H9 (cell line): Measurements from ENCODE around the gene PF4V1. TPM values are rescaled to one million over a fixed set of nuclear protein-coding genes. Genes with fewer than 3 reads are reported as not detected.

ENCODE experiments used
- DNase-seq: peaks from one replicate; pipeline ENCODE4 v3.0.0-alpha.2; 2017
- H2AFZ ChIP-seq: one replicate; pipeline ENCODE4 v1.6.1; 2013; ENCODE audit warnings: mild to moderate bottlenecking, low read length, control low read depth, moderate library complexity
- H2AK5ac ChIP-seq: 2 replicates; pipeline ENCODE4 v1.6.1; 2013; ENCODE audit warnings: low read length, control low read depth, mixed read lengths; ENCODE audit not compliant: insufficient read length
- H2BK120ac ChIP-seq: one replicate; pipeline ENCODE4 v1.6.1; 2013; ENCODE audit warnings: low read depth, mild to moderate bottlenecking, low read length, control low read depth, inconsistent platforms; ENCODE audit not compliant: poor library complexity, severe bottlenecking
- H2BK12ac ChIP-seq: 2 replicates; pipeline ENCODE4 v1.6.1; 2013; ENCODE audit warnings: low read length, control low read depth, mixed read lengths, low read depth; ENCODE audit not compliant: insufficient read length
- H2BK15ac ChIP-seq: 2 replicates; pipeline ENCODE4 v1.6.1; 2013; ENCODE audit warnings: low read depth, low read length, control low read depth
- H2BK20ac ChIP-seq: one replicate; pipeline ENCODE4 v1.6.1; 2013; ENCODE audit warnings: low read depth, mild to moderate bottlenecking, low read length, control low read depth, inconsistent platforms; ENCODE audit not compliant: poor library complexity, severe bottlenecking
- H2BK5ac ChIP-seq: 2 replicates; pipeline ENCODE4 v1.6.1; 2013; ENCODE audit warnings: low read length, control low read depth, mixed read lengths; ENCODE audit not compliant: insufficient read length
- H3K14ac ChIP-seq: 2 replicates; pipeline ENCODE4 v1.6.1; 2013; ENCODE audit warnings: low read length, control low read depth; ENCODE audit not compliant: insufficient read depth
- H3K18ac ChIP-seq: 2 replicates; pipeline ENCODE4 v1.6.1; 2013; ENCODE audit warnings: low read depth, mild to moderate bottlenecking, mixed read lengths, low read length, control low read depth; ENCODE audit not compliant: insufficient read length
- H3K23ac ChIP-seq: 2 replicates; pipeline ENCODE4 v1.6.1; 2013; ENCODE audit warnings: low read length, control low read depth, mixed read lengths, low read depth; ENCODE audit not compliant: insufficient read length
- H3K23me2 ChIP-seq: 2 replicates; pipeline ENCODE4 v1.6.1; 2013; ENCODE audit warnings: low read depth, mild to moderate bottlenecking, mixed read lengths, low read length, control low read depth; ENCODE audit not compliant: insufficient read length, poor library complexity, severe bottlenecking
- H3K27ac ChIP-seq: 2 replicates; pipeline ENCODE4 v1.5.1; 2013; ENCODE audit warnings: low read length, control low read depth, mixed read lengths, low read depth; ENCODE audit not compliant: insufficient read length
- H3K27me3 ChIP-seq: 2 replicates; pipeline ENCODE4 v1.6.1; 2013; ENCODE audit warnings: low read length, control low read depth, inconsistent platforms; ENCODE audit not compliant: insufficient read depth
- H3K4ac ChIP-seq: 2 replicates; pipeline ENCODE4 v1.6.1; 2013; ENCODE audit warnings: low read depth, mild to moderate bottlenecking, control low read depth, inconsistent platforms, low read length, moderate library complexity
- H3K4me1 ChIP-seq: 2 replicates; pipeline ENCODE4 v1.6.1; 2013; ENCODE audit warnings: low read length, control low read depth, inconsistent platforms; ENCODE audit not compliant: insufficient read depth
- H3K4me2 ChIP-seq: 2 replicates; pipeline ENCODE4 v1.6.1; 2013; ENCODE audit warnings: low read length, control low read depth, mixed read lengths; ENCODE audit not compliant: insufficient read length, insufficient read depth
- H3K56ac ChIP-seq: 2 replicates; pipeline ENCODE4 v1.6.1; 2013; ENCODE audit warnings: low read depth, mild to moderate bottlenecking, mixed read lengths, low read length, control low read depth; ENCODE audit not compliant: insufficient read length
- H3K79me1 ChIP-seq: 2 replicates; pipeline ENCODE4 v1.6.1; 2013; ENCODE audit warnings: low read depth, mild to moderate bottlenecking, moderate library complexity, low read length, control low read depth, inconsistent platforms; ENCODE audit not compliant: insufficient read depth, poor library complexity, severe bottlenecking
- H3K79me2 ChIP-seq: 2 replicates; pipeline ENCODE4 v1.6.1; 2013; ENCODE audit warnings: low read length, control low read depth, inconsistent platforms; ENCODE audit not compliant: insufficient read depth
- H3K9ac ChIP-seq: 2 replicates; pipeline ENCODE4 v1.6.1; 2013; ENCODE audit warnings: low read length, control low read depth, mixed read lengths; ENCODE audit not compliant: insufficient read length; ENCODE audit errors: extremely low read depth
- H3K9me3 ChIP-seq: one replicate; pipeline ENCODE4 v1.6.1; 2013; ENCODE audit warnings: low read depth, low read length, inconsistent platforms; ENCODE audit not compliant: control insufficient read depth
- H3T11ph ChIP-seq: one replicate; pipeline ENCODE4 v1.6.1; 2013; ENCODE audit warnings: mild to moderate bottlenecking, low read length, control low read depth, inconsistent platforms
- H4K20me1 ChIP-seq: one replicate; pipeline ENCODE4 v1.6.1; 2013; ENCODE audit not compliant: control insufficient read depth, insufficient read length, insufficient read depth
- H4K5ac ChIP-seq: 2 replicates; pipeline ENCODE4 v1.6.1; 2013; ENCODE audit warnings: low read depth, mild to moderate bottlenecking, mixed read lengths, low read length, control low read depth; ENCODE audit not compliant: insufficient read length
- H4K8ac ChIP-seq: replicated peaks from 2 replicates; pipeline ENCODE4 v1.6.1; 2013; ENCODE audit warnings: low read length, control low read depth, mixed read lengths, low read depth; ENCODE audit not compliant: insufficient read length
- H4K91ac ChIP-seq: 2 replicates; pipeline ENCODE4 v1.6.1; 2013; ENCODE audit warnings: low read depth, mild to moderate bottlenecking, moderate library complexity, mixed read lengths, low read length, control low read depth; ENCODE audit not compliant: insufficient read length
- H3K27ac Mint-ChIP-seq, 3 experiments: 2 replicates in 2 of 3; 3 replicates in 1 of 3; pipeline ENCODE4 v1.8.0; 2020 to 2021; ENCODE audit warnings: mixed read lengths in 3 of 3, mild to moderate bottlenecking in 1 of 3, moderate library complexity in 1 of 3
- H3K27me3 Mint-ChIP-seq: 2 replicates; pipeline ENCODE4 v1.8.0; 2021; ENCODE audit warnings: low read depth, mild to moderate bottlenecking, moderate library complexity, mixed read lengths
- H3K36me3 Mint-ChIP-seq, 3 experiments: 2 replicates in 2 of 3; 3 replicates in 1 of 3; pipeline ENCODE4 v1.8.0; 2020 to 2021; ENCODE audit warnings: low read depth in 3 of 3, mixed read lengths in 3 of 3; ENCODE audit not compliant: insufficient read depth in 1 of 3
- H3K4me1 Mint-ChIP-seq, 2 experiments: 2 replicates each; pipeline ENCODE4 v1.8.0; 2020; ENCODE audit warnings: mixed read lengths in 2 of 2
- H3K4me3 Mint-ChIP-seq, 2 experiments: 2 replicates in 1 of 2; 3 replicates in 1 of 2; pipeline ENCODE4 v1.8.0; 2020 to 2021; ENCODE audit warnings: mild to moderate bottlenecking in 2 of 2, mixed read lengths in 2 of 2, moderate library complexity in 1 of 2
- H3K9me3 Mint-ChIP-seq, 2 experiments: 2 replicates in 1 of 2; 3 replicates in 1 of 2; pipeline ENCODE4 v1.8.0; 2020; ENCODE audit warnings: mild to moderate bottlenecking in 2 of 2, mixed read lengths in 2 of 2, moderate library complexity in 1 of 2
- CTCF ChIP-seq: fragments of 200-600 bp; sonication (generic); conservative IDR thresholded peaks from 3 replicates; pipeline ENCODE4 v1.8.0; 2021; ENCODE audit warnings: antibody characterized with exemption, mild to moderate bottlenecking
- total RNA-seq: library from RNA; stranded (reverse); gene quantifications from 2 replicates; pipeline ENCODE4 v1.2.1, GENCODE V29; 2021

Gene PF4V1
- total RNA-seq, 1 experiment from 2014 or later = not detected

- H4K5ac ChIP-seq = no peak overlapping the region
- H4K20me1 ChIP-seq = no peaks in the 10 kb centered on the region
These were observed 3.4 kb downstream of the PF4V1 start for GRCh38 chr4:73856518-73856917.

More at GRCh38 chr4:73856518-73856917, 3.4 kb downstream of the PF4V1 start:
- DNase-seq = no peak
- H3K14ac ChIP-seq = no peak overlapping the region
- no peaks in the 10 kb centered on the region; the same call in 1 of the 2 replicates for H3K4me1 ChIP-seq
- no peak overlapping the region for H3K27ac Mint-ChIP-seq
- H3K56ac ChIP-seq = no peak overlapping the region
- H3K4me2 ChIP-seq = no peak overlapping the region
- H3K27ac ChIP-seq = no peak overlapping the region
- peaks cover 4 to 6% of the 10 kb centered on the region in 2 experiments; a peak in 3 of 4 replicates for H3K4me1 Mint-ChIP-seq
- no peak overlapping the region for H4K91ac ChIP-seq
- TF ChIP-seq CTCF = no peak
- H2BK120ac ChIP-seq = no peak overlapping the region
- H3K9ac ChIP-seq = no peak overlapping the region
- no peak overlapping the region for H3T11ph ChIP-seq
- H3K18ac ChIP-seq = no peak overlapping the region
- H2AFZ ChIP-seq = no peak overlapping the region
- no peak overlapping the region for H2AK5ac ChIP-seq
- H2BK20ac ChIP-seq = no peak overlapping the region
- no peak overlapping the region for H3K23ac ChIP-seq
- no peaks in the 10 kb centered on the region for H3K79me1 ChIP-seq
- H2BK12ac ChIP-seq = no peak overlapping the region
- no peaks in the 10 kb centered on the region for H3K36me3 Mint-ChIP-seq
- no peak overlapping the region for H4K8ac ChIP-seq
- no peaks in the 10 kb centered on the region for H3K23me2 ChIP-seq
- no peaks in the 10 kb centered on the region for H3K27me3 ChIP-seq
- H3K9me3 Mint-ChIP-seq = no peaks in the 10 kb centered on the region
- no peaks in the 10 kb centered on the region for H3K79me2 ChIP-seq
- no peak overlapping the region for H3K4me3 Mint-ChIP-seq
- no peaks in the 10 kb centered on the region for H3K9me3 ChIP-seq
- no peak overlapping the region for H3K4ac ChIP-seq
- peaks cover 5% of the 10 kb centered on the region for H3K27me3 Mint-ChIP-seq
- H2BK5ac ChIP-seq = no peak overlapping the region
- H2BK15ac ChIP-seq = no peak overlapping the region
